HS-5 (cell line): ENCODE measurements around the gene DENND4A.

Source experiments
- DNase-seq: peaks from one replicate; pipeline ENCODE4 v3.0.0-alpha.2; 2012; ENCODE audit warnings: low read depth

DENND4A gene

DNA sequence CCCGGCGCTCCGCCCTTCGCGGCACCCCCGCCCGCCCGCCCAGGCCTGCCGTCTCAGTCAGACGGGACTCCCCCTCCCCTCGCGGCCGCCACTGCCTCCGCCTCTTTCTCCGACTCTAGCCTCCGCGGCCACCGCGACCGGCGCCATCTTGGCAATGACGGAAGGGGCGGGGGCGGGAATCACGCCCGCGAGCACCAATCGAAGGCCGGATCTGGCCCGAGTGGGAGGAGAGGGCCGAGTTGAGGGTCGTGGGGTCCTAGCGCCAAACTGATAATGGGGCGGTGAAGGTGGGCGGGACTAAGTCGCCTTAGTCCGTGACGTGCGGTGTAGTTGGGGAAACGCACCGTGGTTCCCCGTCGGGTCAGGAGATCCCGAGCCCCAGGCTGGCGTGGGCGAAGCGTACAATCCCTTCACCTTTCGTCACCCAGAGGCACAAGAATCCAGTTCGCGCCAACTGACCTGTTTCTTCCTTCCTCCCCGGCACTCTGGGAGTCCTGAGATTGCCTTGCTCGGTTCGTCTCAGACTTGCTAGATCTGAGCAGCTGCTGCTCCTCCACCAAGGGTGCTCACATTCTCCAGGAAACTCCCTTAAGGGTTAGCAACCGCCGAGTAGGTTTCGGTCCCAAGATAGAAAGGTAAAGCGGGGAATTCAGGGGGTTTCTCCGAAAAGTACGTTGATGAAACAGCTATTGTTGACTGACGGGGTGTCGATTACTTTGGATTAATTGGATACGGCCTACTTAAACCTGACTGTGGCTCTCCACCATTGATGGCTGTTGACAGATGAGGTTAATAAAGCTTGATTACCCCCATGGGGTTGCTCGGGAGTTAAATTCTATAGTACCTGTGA is at the start of gene DENND4A:
Gene DENND4A, minus strand, starts transcription at position 156 of the 850 bp plus-strand sequence. CDS start 35,843 bp downstream, outside the sequence.
- DNase-seq = peak; percentile 84

- no peak for DNase-seq
Measured at GRCh38 chr15:65841121-65841930, 49.2 kb upstream of the DENND4A start.

DNA sequence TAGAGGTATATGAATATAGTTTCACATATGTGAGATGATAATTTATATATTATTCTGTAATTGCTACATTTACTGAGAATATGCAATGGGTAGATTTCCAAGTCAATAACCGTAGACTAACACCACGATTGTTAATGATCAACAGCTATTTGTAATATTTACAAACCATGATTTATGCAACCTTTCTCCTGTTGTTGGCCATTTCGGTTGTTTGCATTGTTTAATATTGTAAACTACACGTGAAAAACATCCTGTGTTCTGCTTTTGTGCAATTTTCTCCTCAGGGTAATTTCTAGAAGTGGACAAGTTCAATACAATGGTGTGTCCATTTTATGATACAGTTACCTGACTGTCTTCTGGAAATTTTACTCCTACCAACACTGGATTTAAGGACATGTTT is 47.9 kb upstream of the DENND4A start:
- no peak for DNase-seq

DNA sequence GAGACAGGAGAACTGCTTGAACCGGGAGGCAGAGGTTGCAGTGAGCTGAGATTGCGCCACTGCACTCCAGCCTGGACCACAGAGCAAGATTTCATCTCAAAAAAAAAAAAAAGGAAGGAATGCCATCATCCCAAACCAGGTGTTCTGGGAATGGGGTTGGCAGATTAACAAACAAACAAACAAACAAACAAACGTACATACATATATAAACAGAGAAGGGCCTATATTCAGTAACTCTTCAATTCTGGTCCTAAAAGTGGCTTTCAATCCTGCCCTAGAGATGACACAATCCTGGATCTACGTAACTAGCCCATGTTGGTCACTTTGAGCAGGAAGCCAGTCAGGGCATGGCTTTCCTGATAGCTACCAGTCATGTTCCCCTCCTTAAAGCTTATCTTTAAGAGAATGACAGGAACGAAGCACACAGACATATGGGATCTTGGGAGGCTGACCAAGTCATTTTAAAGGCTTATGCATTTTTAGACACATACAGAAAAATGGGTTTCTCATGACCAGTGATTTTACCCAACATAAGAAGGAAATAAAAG is 47.3 kb upstream of the DENND4A start:
- DNase-seq = no peak

DNA sequence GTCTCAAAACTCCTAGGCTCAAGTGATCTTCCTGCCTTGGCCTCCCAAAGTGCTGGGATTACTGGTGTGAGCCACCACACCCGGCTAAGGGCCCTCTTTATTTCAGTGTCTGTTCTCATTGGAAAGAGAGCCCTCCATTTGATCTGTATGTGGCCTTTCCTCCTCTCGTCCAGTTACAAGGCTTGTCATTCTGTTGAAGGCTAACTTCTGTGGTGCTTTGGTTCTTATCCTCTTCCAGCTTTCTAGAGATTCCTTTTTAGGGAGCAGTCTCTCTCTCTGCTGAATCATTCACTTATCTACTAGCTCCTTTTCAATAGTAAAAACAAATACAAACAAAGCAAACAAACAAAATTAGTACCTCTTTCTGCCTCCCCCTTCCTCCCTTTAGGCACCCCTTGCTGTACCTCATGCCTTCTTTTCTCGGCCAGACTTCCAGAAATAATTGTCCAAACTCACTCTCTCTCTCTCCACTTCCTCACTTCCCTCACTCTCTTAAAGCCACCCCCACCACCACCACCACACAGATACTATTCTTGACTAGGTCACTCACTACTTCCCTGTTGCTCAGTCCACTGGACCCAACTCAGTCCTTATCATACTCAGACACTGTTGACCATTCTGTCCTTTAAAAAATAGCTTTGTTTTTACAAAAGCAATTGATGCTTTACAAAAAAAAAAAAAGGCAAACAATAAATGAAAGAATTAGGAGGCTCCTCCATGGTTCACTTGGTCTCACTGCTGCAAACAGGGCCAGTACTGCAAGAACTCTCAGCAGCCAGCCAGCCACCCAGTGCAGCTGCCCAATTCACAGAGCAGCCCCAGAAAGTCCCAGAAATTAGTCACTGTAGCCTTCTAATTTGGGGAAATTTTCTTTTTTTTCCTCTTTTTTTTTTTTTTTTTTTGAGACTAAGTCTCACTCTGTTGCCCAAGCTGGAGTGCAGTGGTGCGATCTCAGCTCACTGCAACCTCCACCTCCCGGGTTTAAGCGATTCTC is 45.5 kb upstream of the DENND4A start:
- DNase-seq = no peak

DNA sequence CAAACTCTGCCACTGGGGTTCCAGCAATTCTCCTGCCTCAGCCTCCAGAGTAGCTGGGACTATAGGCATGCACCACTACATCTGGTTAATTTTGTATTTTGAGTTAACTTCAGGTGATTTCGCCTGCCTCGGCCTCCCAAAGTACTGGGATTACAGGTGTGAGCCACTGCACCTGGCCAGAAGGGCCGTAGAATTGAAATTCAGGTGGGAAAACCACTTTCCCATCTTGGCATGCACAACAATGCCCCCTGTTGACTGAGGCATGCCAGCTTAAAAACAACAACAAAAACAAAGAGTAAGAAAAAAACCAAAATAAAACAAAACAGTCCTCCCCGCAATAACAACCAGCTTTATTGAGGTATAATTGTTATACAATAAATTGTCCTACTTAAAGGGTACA is 44.6 kb upstream of the DENND4A start:
- no peak for DNase-seq

DNA sequence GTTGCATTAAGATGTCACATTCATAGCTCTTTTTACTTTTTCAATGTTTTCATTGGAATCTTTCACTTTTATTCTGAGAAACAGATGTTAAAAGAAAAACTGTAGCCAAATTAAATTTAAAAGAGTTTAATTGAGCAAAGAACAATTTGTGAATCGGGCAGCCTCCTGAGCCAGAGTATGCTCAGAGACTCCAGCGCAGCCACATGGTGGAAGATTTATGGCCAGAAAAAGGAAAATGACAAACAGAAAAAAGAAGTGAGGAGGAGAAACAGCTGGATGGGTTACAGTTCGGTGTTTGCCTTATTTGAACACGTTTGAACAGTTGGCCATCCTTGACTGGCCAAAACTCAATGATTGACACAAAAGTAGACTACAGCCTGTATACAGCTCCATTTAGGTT is 43.4 kb upstream of the DENND4A start:
- no peak for DNase-seq

GRCh38 chr15:65834603-65835282 is 42.6 kb upstream of the DENND4A start:
- no peak for DNase-seq

- no peak for DNase-seq
Measured at GRCh38 chr15:65833501-65834205, 41.6 kb upstream of the DENND4A start.

GRCh38 chr15:65832549-65833364 is 40.7 kb upstream of the DENND4A start:
- DNase-seq = peak; percentile 69

GRCh38 chr15:65829130-65829764 is 37.2 kb upstream of the DENND4A start:
- no peak for DNase-seq

DNA sequence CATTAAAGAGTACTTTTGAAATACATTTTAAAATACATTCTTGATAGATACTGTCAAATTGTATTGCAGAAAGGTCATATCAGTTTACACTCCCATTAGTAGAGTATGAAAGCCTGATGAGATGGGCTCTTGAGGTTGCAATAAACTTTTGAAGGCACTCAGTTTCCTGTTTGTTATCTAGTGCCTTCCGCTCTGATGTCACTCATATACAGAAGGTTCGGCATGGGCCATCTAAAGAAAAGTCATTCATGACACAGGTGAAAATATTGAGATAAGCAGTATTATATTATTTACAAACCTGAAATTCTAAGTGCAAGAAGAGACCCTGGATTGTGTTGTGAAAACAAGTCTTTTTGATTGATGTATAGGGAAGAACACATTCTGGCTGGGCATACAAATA is 36.5 kb upstream of the DENND4A start:
- DNase-seq = no peak

DNA sequence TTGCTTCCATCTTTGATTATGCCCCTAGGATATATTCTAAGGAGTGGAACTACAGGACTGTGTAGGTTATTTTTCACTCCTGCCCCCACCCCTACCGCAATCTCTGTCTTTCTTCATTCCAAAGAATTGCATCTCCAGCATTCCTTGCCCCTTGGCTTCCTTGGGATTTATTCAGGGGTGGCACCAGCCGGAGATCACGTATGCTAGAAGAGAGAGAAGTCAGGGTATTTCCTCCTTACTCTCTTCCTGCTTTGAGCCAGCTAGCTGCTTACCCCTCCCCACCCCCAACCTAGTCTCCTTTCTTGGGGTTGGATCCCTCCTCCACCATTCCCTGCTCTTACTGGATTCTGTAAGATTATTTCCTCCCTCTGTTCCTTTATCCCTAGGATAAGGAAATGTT is 35.0 kb upstream of the DENND4A start:
- no peak for DNase-seq

DNA sequence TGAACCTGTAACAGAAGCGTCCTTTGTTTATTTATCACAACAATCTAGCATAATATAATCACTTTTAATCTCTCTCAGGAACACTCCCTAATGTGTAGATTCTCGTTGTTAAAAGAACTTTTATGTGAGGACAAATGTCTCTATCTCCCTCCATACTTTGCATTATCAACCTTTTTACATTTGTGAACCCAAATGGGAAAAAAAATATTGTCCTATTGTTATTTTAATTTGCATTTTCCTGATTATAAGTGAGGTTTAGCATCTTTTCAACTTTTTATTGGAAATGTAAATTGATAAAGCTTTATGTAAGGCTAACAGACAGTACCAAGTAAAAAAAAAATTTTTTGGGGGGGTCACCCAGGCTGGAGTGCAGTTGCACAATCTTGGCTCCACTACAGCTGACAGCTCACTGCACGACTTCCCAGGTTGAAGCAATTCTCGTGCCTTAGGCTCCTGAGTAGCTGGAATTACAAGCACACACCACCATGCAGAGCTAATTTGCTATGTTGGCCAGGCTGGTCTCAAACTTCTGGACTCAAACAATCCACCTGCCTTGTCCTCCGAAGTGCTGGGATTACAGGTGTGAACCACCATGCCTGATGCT is 33.0 kb upstream of the DENND4A start:
- DNase-seq = no peak

- no peak for DNase-seq
Measured at GRCh38 chr15:65824031-65824743, 32.1 kb upstream of the DENND4A start.

- no peak for DNase-seq
Measured at GRCh38 chr15:65822316-65822715, 30.2 kb upstream of the DENND4A start.

DNA sequence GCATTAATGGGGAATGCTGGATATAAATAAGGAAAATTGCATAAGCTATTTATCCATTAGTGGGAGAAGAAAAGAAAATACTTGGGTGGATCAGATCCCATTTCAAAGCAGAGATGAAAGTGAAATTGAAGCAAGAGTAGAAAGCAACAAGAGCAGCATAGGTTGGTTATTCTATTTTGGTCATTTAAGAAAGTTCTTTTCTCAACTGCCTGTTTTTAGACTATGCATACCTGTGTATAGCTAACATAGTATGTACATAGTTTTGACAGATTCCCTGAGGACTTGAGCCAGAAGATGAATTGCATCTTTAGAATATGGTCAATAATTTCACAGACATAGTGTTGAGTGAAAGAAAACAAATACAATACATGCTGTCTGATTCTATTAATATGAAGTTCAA is 29.0 kb upstream of the DENND4A start:
- no peak for DNase-seq

DNA sequence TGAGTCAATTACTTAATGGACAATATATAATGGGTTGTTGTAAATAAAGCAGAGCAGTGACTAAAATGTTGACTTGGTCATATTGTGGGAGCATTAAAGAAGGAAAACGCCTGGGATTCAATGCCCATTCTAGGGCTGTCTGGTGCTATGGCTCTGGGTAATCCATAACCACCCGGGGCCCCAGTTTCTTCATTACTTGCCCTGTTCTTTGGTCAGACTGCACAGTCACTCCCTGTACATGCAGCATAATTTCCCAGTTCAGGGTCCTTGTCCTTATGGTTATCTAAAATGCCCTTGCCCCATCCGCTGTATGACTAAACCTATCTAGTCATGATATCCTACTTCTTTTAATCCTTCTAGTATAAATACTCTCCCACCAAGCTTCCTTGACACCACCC is 27.5 kb upstream of the DENND4A start:
- DNase-seq = no peak
